GM18519 (cell line): ENCODE measurements around the gene ALAD.
"Not testable (repeated sequence)": the region's sequence is repeated elsewhere in the genome, so short reads cannot be mapped to it uniquely, and the experiment has no call there.

Experiments used
- ATAC-seq: cut with Tn5 transposase; IDR thresholded peaks from one replicate; pipeline ENCODE4 v1.9.1; 2021; ENCODE audit warnings: mild to moderate bottlenecking, moderate library complexity; ENCODE audit not compliant: unreplicated experiment, low FRiP score

The ALAD gene

GRCh38 chr9:113399646-113400200 lies 1.4 kb downstream of the ALAD start:
- no peak for ATAC-seq

DNA sequence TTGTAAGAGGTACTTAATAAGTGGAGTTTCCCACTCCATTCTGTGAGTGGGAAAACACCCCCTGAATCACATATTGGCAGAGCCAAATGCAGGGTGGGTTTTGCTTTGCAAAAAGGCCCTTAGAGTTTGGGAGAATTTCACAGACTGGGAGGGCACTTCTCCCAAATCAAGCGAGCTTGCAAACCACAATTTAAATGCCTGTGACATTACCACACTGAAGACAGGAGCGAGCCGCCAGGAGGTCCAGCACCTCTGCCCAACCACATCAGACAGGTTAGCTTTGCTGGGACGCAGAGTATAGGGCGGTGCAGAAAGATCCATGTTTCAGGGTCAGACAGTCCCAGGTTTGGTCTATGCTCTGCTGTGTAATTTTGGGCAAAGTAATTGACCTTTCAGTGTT lies 2.3 kb downstream of the ALAD start:
- no peak for ATAC-seq

- no peak for ATAC-seq
Observed at GRCh38 chr9:113397203-113397631, 3.9 kb downstream of the ALAD start.

GRCh38 chr9:113395000-113395861 lies 5.9 kb downstream of the ALAD start:
- no peak for ATAC-seq

DNA sequence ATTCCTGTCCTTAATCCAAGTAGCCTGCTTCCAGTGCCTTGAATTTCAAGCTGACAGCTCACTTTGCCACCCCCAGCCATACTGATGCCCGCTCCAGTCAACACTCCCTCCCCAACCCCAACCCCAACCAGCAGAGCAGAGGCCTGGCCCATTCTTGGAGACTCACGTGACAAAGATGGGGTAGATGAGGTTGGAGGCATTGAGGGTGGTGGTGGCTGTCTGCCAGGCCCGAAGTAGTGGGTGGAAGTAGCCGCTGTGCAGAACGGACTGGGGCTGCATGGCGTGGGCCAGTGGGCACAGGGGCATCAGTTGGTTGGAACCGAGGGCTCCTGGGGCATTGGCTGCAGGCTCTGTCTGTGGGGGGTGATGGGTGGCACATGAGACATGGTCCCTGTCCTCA lies 7.8 kb downstream of the ALAD start:
- no peak for ATAC-seq

- ATAC-seq, result no peak
Observed at GRCh38 chr9:113391917-113392316, 9.2 kb downstream of the ALAD start.

- ATAC-seq, result no peak
Observed at GRCh38 chr9:113390192-113390960, 10.7 kb downstream of the ALAD start.

- no peak for ATAC-seq
Observed at GRCh38 chr9:113389451-113389850, 11.6 kb downstream of the ALAD start.

GRCh38 chr9:113388833-113389232 lies 12.3 kb downstream of the ALAD start:
- no peak for ATAC-seq

DNA sequence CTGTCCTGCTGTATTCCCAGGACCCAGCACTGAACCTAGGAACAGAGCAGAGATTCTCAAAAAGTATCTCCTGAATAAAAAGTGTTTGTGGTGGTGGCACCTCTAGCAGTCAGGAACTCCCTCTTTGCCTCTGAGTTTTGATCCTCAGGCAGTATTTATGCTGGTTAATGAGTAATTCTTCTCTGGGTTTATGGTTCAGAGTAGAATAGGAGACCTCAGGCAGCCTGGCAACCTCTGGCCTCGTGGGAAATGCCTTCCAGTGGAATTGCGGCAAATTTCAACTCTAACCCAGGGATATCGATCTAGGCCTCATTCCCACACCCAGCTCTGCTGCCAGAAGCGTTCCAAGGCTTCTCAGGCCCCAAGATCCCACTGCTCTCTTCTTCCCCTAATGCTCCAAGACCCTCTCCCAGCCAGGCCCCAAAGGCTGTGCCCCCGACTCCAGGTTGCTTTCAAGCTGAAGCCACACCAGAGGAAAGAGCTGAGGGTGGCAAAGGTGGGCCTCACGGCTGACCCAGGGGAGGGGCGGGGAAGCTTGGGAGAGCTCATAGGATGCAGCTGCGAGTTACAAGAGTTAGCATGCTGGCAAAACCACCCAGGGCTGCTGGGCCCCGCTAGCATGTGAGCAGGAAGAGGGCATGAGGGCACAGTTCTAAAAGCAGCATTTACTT lies 13.4 kb downstream of the ALAD start:
- no peak for ATAC-seq

GRCh38 chr9:113386571-113387393 lies 14.3 kb downstream of the ALAD start:
- no peak for ATAC-seq

DNA sequence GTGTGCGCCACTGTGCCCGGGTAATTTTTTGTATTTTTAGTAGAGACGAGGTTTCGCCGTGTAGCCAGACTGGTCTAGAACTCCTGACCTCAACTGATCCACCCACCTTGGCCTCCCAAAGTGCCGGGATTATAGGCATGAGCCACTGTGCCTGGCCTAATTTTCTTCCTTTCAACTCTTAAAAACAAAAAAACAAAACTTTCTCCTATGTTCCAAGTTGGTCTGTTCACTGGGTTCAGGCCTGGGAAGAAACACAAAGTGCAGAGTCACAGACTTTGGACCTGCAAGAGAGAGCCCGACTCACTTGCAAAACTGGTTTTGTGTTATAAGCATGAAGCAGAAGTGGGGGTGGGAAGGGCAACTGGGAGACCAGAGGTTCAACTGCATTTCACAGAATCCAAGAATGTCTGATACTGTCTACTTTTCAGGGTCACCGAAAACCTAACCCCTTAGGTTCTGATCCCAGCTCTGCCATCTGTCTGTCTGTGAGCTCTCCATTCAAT lies 19.1 kb downstream of the ALAD start:
- no peak for ATAC-seq

GRCh38 chr9:113381441-113381840 lies 19.6 kb downstream of the ALAD start:
- not testable (repeated sequence) for ATAC-seq

DNA sequence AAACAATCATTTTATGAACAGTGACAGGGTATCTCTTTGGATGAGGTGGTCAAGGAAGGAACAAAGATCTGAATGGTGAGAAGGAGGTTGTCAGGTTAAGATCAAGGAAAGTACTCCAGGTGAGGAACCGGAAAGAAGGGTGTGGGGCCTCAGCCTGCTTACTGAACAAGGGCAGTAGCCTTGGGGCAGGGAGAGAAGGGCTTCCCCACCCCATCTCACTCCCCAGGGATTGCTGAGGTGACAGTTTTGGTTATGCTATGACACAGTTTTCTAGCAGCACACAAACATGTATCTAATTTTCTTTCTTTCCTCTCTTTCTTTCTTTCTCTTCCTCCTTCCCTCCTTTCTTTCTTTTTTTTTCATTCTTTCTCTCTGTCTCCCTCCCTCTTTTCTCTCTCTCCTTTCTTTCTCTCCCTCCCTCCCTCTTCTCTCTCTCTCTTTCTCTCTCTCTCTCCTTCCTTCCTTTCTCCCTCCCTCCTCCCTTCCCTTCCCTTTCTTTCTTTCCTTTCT lies 20.2 kb downstream of the ALAD start:
- ATAC-seq, result no peak

- not testable (repeated sequence) for ATAC-seq
Observed at GRCh38 chr9:113379829-113380210, 21.3 kb downstream of the ALAD start.

DNA sequence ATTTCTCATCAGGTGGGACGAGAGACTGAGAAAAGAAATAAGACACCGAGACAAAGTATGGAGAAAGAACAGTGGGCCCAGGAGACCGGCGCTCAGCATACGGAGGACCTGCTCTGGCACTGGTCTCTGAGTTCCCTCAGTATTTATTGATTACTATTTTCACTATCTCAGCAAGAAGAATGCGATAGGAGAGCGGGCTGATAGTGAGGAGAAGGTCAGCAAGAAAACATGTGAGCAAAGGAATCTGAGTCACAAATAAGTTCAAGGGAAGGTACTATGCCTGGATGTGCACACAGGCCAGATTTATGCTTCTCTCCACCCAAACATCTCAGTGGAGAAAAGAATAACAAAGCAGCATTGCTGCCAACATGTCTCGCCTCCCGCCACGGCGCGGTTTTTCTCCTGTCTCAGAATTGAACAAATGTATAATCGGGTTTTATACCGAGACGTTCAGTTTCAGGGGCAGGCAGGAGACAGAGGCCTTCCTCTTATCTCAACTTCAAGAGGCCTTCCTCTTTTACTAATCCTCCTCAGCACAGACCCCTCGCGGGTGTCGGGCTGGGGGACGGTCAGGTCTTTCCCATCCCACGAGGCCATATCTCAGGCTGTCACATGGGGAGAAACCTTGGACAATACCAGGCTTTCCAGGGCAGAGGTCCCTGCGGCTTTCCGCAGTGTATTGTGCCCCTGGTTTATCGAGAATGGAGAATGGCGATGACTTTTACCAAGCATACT lies 21.8 kb downstream of the ALAD start:
- ATAC-seq, result not testable (repeated sequence)

DNA sequence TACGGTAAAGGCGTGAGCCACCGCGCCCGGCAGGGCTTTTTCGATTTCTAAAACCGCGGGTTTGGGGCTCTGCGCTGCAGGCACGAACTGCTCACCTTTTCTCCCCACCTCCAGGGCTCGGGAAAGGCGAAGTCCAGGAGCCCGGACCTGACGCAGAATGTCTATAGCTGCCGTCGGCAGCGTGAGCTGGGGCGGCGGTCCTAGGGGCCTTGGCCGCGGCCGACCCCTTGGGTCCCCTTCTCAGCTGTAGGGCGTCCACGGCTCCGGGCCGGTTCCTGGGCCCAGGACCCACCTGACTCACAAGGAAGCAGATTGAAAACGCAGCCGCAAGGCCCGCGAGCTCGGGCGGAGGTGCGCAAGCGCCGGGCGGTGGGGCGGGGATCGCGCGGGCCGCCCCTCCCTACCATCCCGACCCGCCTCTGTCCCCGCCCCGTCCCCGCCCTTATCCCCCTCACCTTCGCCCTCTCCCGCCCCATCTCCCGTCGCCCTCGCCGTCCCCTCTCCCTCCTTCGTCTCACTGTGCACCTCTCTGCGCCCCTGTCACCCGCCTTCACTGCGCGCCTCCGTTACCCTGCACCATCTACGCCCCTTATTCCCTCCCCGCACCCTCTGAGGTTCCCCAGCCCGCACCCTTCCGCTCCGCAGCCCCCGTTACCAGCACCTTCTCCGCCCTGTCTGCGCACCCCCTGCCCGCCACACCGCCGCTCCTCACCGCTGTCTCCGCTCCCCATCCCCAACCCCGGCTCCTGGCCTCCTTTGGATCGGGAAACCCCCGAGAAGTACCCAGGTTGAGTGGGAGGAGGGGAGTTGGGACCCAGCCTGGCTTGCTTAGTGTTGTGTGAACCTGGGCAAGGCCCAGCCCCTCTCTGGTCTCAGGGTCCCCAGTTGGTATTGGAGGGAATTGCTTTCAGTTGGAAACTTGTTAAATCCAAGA lies 24.2 kb downstream of the ALAD start, which contains the start of gene HDHD3:
Gene HDHD3 (minus strand): TSS at position 353 of the 934 bp plus-strand sequence. CDS start 2,632 bp downstream, outside the sequence.
- ATAC-seq, result peak; percentile 63
